OCI-LY1 (cell line): ENCODE results near the gene PDZRN3.

Experiments
- H2AFZ ChIP-seq: fragments of 200-600 bp; sonication (generic), shearing (Covaris generic); 2 replicates; pipeline ENCODE4 v1.6.0; 2014; ENCODE audit warnings: antibody characterized with exemption, mild to moderate bottlenecking, low read length
- H3F3A ChIP-seq: fragments of 200-600 bp; sonication (generic), shearing (Covaris generic); 2 replicates; pipeline ENCODE4 v1.6.0; 2014; ENCODE audit warnings: mild to moderate bottlenecking, antibody characterized with exemption, low read length, moderate library complexity; ENCODE audit not compliant: insufficient read depth
- H3K27ac ChIP-seq: fragments of 200-600 bp; sonication (generic); 2 replicates; pipeline ENCODE4 v1.5.1; 2014; ENCODE audit warnings: low read length, mixed run types, mild to moderate bottlenecking, low read depth; ENCODE audit not compliant: poor library complexity, severe bottlenecking
- H3K27me3 ChIP-seq: fragments of 200-600 bp; sonication (generic); 2 replicates; pipeline ENCODE4 v1.6.0; 2014; ENCODE audit warnings: antibody characterized with exemption, mild to moderate bottlenecking, low read length, moderate library complexity; ENCODE audit not compliant: insufficient read depth
- H3K36me3 ChIP-seq: fragments of 200-600 bp; sonication (generic); 2 replicates; pipeline ENCODE4 v1.6.1; 2014; ENCODE audit warnings: mild to moderate bottlenecking, antibody characterized with exemption, low read length, moderate library complexity, mixed read lengths; ENCODE audit not compliant: insufficient read depth
- H3K4me1 ChIP-seq: fragments of 200-600 bp; sonication (generic); 2 replicates; pipeline ENCODE4 v1.5.1; 2014; ENCODE audit warnings: mild to moderate bottlenecking, low read length, moderate library complexity; ENCODE audit not compliant: insufficient read depth, severe bottlenecking
- H3K4me2 ChIP-seq: fragments of 200-600 bp; sonication (generic), shearing (Covaris generic); 2 replicates; pipeline ENCODE4 v1.6.1; 2014; ENCODE audit warnings: low read length
- H3K4me3 ChIP-seq: fragments of 200-600 bp; sonication (generic); 2 replicates; pipeline ENCODE4 v1.5.1; 2014; ENCODE audit warnings: low read length, low read depth, mild to moderate bottlenecking, mixed read lengths; ENCODE audit not compliant: poor library complexity, severe bottlenecking
- H3K79me2 ChIP-seq: fragments of 200-600 bp; shearing (Covaris generic); 2 replicates; pipeline ENCODE4 v1.6.1; 2016; ENCODE audit warnings: mixed run types, low read length, mixed read lengths; ENCODE audit not compliant: insufficient read depth
- H3K9ac ChIP-seq: fragments of 200-600 bp; sonication (generic), shearing (Covaris generic); 2 replicates; pipeline ENCODE4 v1.6.1; 2014; ENCODE audit warnings: mild to moderate bottlenecking, low read length, mixed read lengths
- H3K9me2 ChIP-seq: fragments of 200-600 bp; sonication (generic), shearing (Covaris generic); 2 replicates; pipeline ENCODE4 v1.6.1; 2014; ENCODE audit warnings: low read depth, mild to moderate bottlenecking, low read length, mixed read lengths
- H3K9me3 ChIP-seq: fragments of 200-600 bp; shearing (Covaris generic); 2 replicates; pipeline ENCODE4 v1.6.1; 2014; ENCODE audit warnings: low read length, mixed read lengths
- H4K20me1 ChIP-seq: fragments of 200-600 bp; sonication (generic), shearing (Covaris generic); 2 replicates; pipeline ENCODE4 v1.6.0; 2016; ENCODE audit warnings: mild to moderate bottlenecking, low read length; ENCODE audit not compliant: insufficient read depth
- CTCF ChIP-seq: fragments of 200-600 bp; sonication (generic), shearing (Covaris generic); IDR thresholded peaks from 2 replicates; pipeline ENCODE4 v1.5.1; 2017; ENCODE audit warnings: mild to moderate bottlenecking, antibody characterized with exemption, low read length, moderate library complexity, mixed read lengths
- EZH2 ChIP-seq: fragments of 200-600 bp; sonication (generic), shearing (Covaris generic); IDR thresholded peaks from 2 replicates; pipeline ENCODE4 v1.8.0; 2017; ENCODE audit warnings: borderline replicate concordance, mixed run types, mild to moderate bottlenecking, antibody characterized with exemption, low read length, moderate library complexity, mixed read lengths

Gene PDZRN3

GRCh38 chr3:73586628-73587027 is 38.1 kb downstream of the PDZRN3 start:
- no peaks in the 10 kb centered on the region for H3K36me3 ChIP-seq
- H3K9ac ChIP-seq: no peak overlapping the region
- no peaks in the 10 kb centered on the region for H3K4me1 ChIP-seq
- no peaks in the 10 kb centered on the region for H3F3A ChIP-seq
- no peak for TF ChIP-seq EZH2
- TF ChIP-seq CTCF: no peak
- no peaks in the 10 kb centered on the region for H4K20me1 ChIP-seq
- H3K4me3 ChIP-seq: no peak overlapping the region
- H3K27ac ChIP-seq: no peak overlapping the region
- H3K4me2 ChIP-seq: no peak overlapping the region
- H3K9me3 ChIP-seq: no peaks in the 10 kb centered on the region
- no peak overlapping the region for H2AFZ ChIP-seq
- no peaks in the 10 kb centered on the region for H3K79me2 ChIP-seq
- no peaks in the 10 kb centered on the region for H3K27me3 ChIP-seq
- no peaks in the 10 kb centered on the region for H3K9me2 ChIP-seq

GRCh38 chr3:73586190-73586589 is 38.6 kb downstream of the PDZRN3 start:
- Histone ChIP-seq H3F3A (no peaks in the 10 kb centered on the region), H3K4me2 (no peak overlapping the region), H3K27me3 (no peaks in the 10 kb centered on the region), H3K4me3 (no peak overlapping the region), H3K79me2 (no peaks in the 10 kb centered on the region), H3K36me3 (no peaks in the 10 kb centered on the region), H2AFZ (no peak overlapping the region), H3K4me1 (no peaks in the 10 kb centered on the region), H3K27ac (no peak overlapping the region), H3K9ac (no peak overlapping the region), H3K9me2 (no peaks in the 10 kb centered on the region), H3K9me3 (no peaks in the 10 kb centered on the region), H4K20me1 (no peaks in the 10 kb centered on the region)
- TF ChIP-seq EZH2 (no peak), CTCF (no peak)

GRCh38 chr3:73584873-73585272 is 39.9 kb downstream of the PDZRN3 start:
- no peaks in the 10 kb centered on the region for H3K9me2 ChIP-seq
- H3K36me3 ChIP-seq: no peaks in the 10 kb centered on the region
- TF ChIP-seq CTCF (no peak), EZH2 (no peak)
- no peaks in the 10 kb centered on the region for H3K9me3 ChIP-seq
- no peaks in the 10 kb centered on the region for H3K4me1 ChIP-seq
- no peaks in the 10 kb centered on the region for H3K79me2 ChIP-seq
- no peaks in the 10 kb centered on the region for H3F3A ChIP-seq
- H3K4me3 ChIP-seq: no peak overlapping the region
- H4K20me1 ChIP-seq: no peaks in the 10 kb centered on the region
- peaks cover 1% of the 10 kb centered on the region; the same call in 1 of the 2 replicates for H3K27me3 ChIP-seq
- no peak overlapping the region for H3K27ac ChIP-seq
- H3K9ac ChIP-seq: no peak overlapping the region
- no peak overlapping the region for H2AFZ ChIP-seq
- H3K4me2 ChIP-seq: no peak overlapping the region
